HG02981 (cell line): Measurements from ENCODE around the gene VPS16.

Experiments
- ATAC-seq: cut with Tn5 transposase; IDR thresholded peaks from one replicate; pipeline ENCODE4 v1.9.1; 2021; ENCODE audit warnings: mild to moderate bottlenecking, moderate library complexity; ENCODE audit not compliant: unreplicated experiment

VPS16 gene

GRCh38 chr20:2840138-2840966 lies at the start of gene VPS16, which contains the start of gene PCED1A:
Gene VPS16 (plus strand): TSS chr20:2840745. CDS start chr20:2840775, 30 bp downstream.
Gene PCED1A (minus strand): TSS chr20:2840655. CDS start chr20:2839912, 743 bp downstream.
- ATAC-seq: peak; percentile 95

GRCh38 chr20:2793471-2793870 lies 47.1 kb upstream of the VPS16 start:
- ATAC-seq: no peak

- no peak for ATAC-seq
Measured at GRCh38 chr20:2794202-2794748, 46.3 kb upstream of the VPS16 start.

- ATAC-seq: no peak
Measured at GRCh38 chr20:2794866-2795447, 45.6 kb upstream of the VPS16 start.

GRCh38 chr20:2795451-2795850 lies 45.1 kb upstream of the VPS16 start:
- ATAC-seq: no peak

- ATAC-seq: no peak
Measured at GRCh38 chr20:2796011-2796660, 44.4 kb upstream of the VPS16 start.

GRCh38 chr20:2797136-2797983 lies 43.2 kb upstream of the VPS16 start:
- ATAC-seq: no peak

- ATAC-seq: no peak
Measured at GRCh38 chr20:2798095-2798805, 42.3 kb upstream of the VPS16 start.

- no peak for ATAC-seq
Measured at GRCh38 chr20:2798814-2799213, 41.7 kb upstream of the VPS16 start.

GRCh38 chr20:2799271-2799670 lies 41.3 kb upstream of the VPS16 start:
- ATAC-seq: no peak

- ATAC-seq: peak; percentile 6
Measured at GRCh38 chr20:2799688-2800520, 40.6 kb upstream of the VPS16 start.

- peak; percentile 75 for ATAC-seq
Measured at GRCh38 chr20:2800521-2801285, 39.8 kb upstream of the VPS16 start, which contains the start of gene CPXM1. Gene CPXM1 (minus strand): TSS chr20:2800627. CDS start chr20:2800572, 55 bp downstream.

- no peak for ATAC-seq
Measured at GRCh38 chr20:2801286-2801728, 39.2 kb upstream of the VPS16 start.

- no peak for ATAC-seq
Measured at GRCh38 chr20:2804041-2804828, 36.3 kb upstream of the VPS16 start.

- no peak for ATAC-seq
Measured at GRCh38 chr20:2804852-2805688, 35.5 kb upstream of the VPS16 start.

GRCh38 chr20:2805689-2806350 lies 34.7 kb upstream of the VPS16 start:
- ATAC-seq: no peak
